Measurements from ENCODE around the gene CACNA1I. TPM values are rescaled to one million over a fixed set of nuclear protein-coding genes. Genes with fewer than 3 reads are reported as not detected.

The CACNA1I gene
- total RNA-seq, 1 experiment from 2014 or later, result 2.1 TPM

DNA sequence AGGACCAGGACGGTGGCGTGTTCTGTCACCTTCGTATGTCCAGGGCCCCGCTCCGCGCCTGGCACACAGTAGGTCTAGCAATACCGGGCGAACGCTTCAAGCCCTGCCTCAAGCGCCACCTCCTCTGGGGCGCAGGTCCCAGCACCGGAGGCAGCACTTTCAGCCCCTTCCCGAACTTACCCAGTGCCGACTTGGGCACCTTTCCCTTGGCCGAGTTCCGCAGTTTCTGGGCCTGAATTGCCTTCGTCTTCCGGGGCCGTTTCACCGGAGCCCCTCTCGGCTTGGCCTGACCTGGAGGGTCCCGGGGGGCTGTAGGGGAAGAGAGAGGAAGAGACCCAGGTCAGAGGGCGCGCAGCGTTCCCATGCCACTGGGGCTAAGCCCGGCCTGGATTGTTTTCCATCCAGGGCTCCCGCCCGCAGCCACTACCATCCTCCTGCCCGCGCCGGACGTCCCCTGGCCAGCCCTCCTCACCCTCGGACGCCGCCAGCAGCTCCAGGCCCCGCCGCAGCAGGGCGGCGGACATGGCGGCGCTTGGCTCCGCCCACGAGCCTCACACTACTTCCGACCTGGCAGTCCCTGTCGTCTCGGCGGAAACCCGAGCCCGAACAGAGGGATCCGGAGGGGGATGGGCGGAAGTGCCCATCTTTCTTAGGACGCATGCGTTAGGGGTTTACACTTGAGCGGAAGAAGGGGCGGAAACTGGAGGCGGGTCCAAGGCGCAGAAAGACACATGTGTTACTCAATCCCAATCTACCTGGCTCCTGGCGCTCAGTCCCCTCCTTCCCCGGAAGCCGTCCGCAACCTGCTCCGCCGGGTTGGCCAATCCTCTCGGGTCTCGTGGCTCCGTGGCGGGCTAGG is 38.1 kb upstream of the CACNA1I start, which contains the start of gene RPS19BP1 (continued):
- TF ChIP-seq PREB (CRISPR knock-in tag; IDR thresholded peaks at IDR 0.05; ENCODE audit: borderline replicate concordance) (no peak), ELF4 (CRISPR knock-in tag; IDR thresholded peaks at IDR 0.05; ENCODE audit: low read depth) (no peak), NFE2L1 (CRISPR knock-in tag; IDR thresholded peaks at IDR 0.05) (no peak; the same call in 1 of the 2 replicates), ZNF423 (CRISPR knock-in tag; IDR thresholded peaks at IDR 0.05) (no peak), TEAD1 (CRISPR knock-in tag; IDR thresholded peaks at IDR 0.05) (0 out of 2 replicates have a peak, but pooled peaks have one; percentile 12), ZSCAN18 (CRISPR knock-in tag; IDR thresholded peaks at IDR 0.05) (no peak), ESRRA (CRISPR knock-in tag; IDR thresholded peaks at IDR 0.05; ENCODE audit: borderline replicate concordance) (no peak; the same call in 1 of the 2 replicates), AFF4 (CRISPR knock-in tag; IDR thresholded peaks at IDR 0.05; ENCODE audit: borderline replicate concordance) (0 out of 2 replicates have a peak, but pooled peaks have one; percentile 69), ZNF232 (CRISPR knock-in tag; IDR thresholded peaks at IDR 0.05) (no peak), PRRX2 (CRISPR knock-in tag; IDR thresholded peaks at IDR 0.05) (peak; percentile 57; the same call in 1 of the 2 replicates), MAX (CRISPR knock-in tag; IDR thresholded peaks at IDR 0.05) (peak; percentile 77), SMAD4 (CRISPR knock-in tag; IDR thresholded peaks at IDR 0.05) (no peak), RORB (CRISPR knock-in tag; IDR thresholded peaks at IDR 0.05) (no peak), FOXP1 (CRISPR knock-in tag; IDR thresholded peaks at IDR 0.05; ENCODE audit: borderline replicate concordance) (peak; percentile 93), ZBTB43 (CRISPR knock-in tag; IDR thresholded peaks at IDR 0.05) (0 out of 2 replicates have a peak, but pooled peaks have one; percentile 64), GABPB1 (CRISPR knock-in tag; IDR thresholded peaks at IDR 0.05) (peak; percentile 72; the same call in 1 of the 2 replicates), FOXJ3 (CRISPR knock-in tag; IDR thresholded peaks at IDR 0.05; ENCODE audit: borderline replicate concordance) (no peak), ZNF532 (CRISPR knock-in tag; IDR thresholded peaks at IDR 0.05; ENCODE audit: borderline replicate concordance) (no peak)
- TF ChIP-seq, protein P1, sequence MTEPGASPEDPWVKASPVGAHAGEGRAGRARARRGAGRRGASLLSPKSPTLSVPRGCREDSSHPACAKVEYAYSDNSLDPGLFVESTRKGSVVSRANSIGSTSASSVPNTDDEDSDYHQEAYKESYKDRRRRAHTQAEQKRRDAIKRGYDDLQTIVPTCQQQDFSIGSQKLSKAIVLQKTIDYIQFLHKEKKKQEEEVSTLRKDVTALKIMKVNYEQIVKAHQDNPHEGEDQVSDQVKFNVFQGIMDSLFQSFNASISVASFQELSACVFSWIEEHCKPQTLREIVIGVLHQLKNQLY (CRISPR knock-in tag; IDR thresholded peaks at IDR 0.05), result no peak
- TF ChIP-seq, protein P2, sequence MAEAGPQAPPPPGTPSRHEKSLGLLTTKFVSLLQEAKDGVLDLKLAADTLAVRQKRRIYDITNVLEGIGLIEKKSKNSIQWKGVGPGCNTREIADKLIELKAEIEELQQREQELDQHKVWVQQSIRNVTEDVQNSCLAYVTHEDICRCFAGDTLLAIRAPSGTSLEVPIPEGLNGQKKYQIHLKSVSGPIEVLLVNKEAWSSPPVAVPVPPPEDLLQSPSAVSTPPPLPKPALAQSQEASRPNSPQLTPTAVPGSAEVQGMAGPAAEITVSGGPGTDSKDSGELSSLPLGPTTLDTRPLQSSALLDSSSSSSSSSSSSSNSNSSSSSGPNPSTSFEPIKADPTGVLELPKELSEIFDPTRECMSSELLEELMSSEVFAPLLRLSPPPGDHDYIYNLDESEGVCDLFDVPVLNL (CRISPR knock-in tag; IDR thresholded peaks at IDR 0.05; ENCODE audit: borderline replicate concordance, low read depth), result peak; percentile 61; the same call in 1 of the 2 replicates
